HepG2 (cell line): ENCODE results near the gene ESYT2. TPM values are rescaled to one million over a fixed set of nuclear protein-coding genes. Genes with fewer than 3 reads are reported as not detected.

Experiments
- BHLHE40 ChIP-seq: IDR thresholded peaks from 2 replicates; pipeline ENCODE4 v1.6.1; 2011; ENCODE audit warnings: low read length, improper control_type of control experiment
- DNMT1 ChIP-seq: sonication (generic); formaldehyde crosslinking; IDR thresholded peaks from 2 replicates; pipeline ENCODE4 v1.5.1; 2020; ENCODE audit warnings: mild to moderate bottlenecking, missing genetic modification reagents
- FOXO1 ChIP-seq: sonication (generic); formaldehyde crosslinking; IDR thresholded peaks from 2 replicates; pipeline ENCODE4 v1.4.0; 2020; ENCODE audit warnings: missing genetic modification reagents
- GTF3A ChIP-seq: sonication (generic); formaldehyde crosslinking; conservative IDR thresholded peaks from 2 replicates; pipeline ENCODE4 v1.4.0; 2020; ENCODE audit warnings: mild to moderate bottlenecking, missing genetic modification reagents
- HDAC1 ChIP-seq: sonication (generic); formaldehyde crosslinking; IDR thresholded peaks from 2 replicates; pipeline ENCODE4 v1.5.1; 2020; ENCODE audit warnings: mild to moderate bottlenecking, missing genetic modification reagents
- HOXD1 ChIP-seq: sonication (generic); formaldehyde crosslinking; IDR thresholded peaks from 2 replicates; pipeline ENCODE4 v1.5.0; 2020; ENCODE audit warnings: missing genetic modification reagents
- IKZF1 ChIP-seq: fragments of 450-650 bp; IDR thresholded peaks from 2 replicates; pipeline ENCODE4 v1.7.1; 2016
- IRX3 ChIP-seq: sonication (generic); formaldehyde crosslinking; IDR thresholded peaks from 2 replicates; pipeline ENCODE4 v1.8.1; 2023; ENCODE audit warnings: mild to moderate bottlenecking, low read depth, missing genetic modification reagents, borderline replicate concordance
- MAX ChIP-seq: IDR thresholded peaks from 2 replicates; pipeline ENCODE4 v1.6.1; 2012; ENCODE audit warnings: inconsistent platforms
- PCBP2 ChIP-seq: fragments of 200-400 bp; formaldehyde crosslinking; optimal IDR thresholded peaks from 2 replicates; pipeline ENCODE3; 2018; ENCODE audit warnings: low read length, low read depth; ENCODE audit not compliant: poor library complexity, severe bottlenecking
- REL ChIP-seq: sonication (generic); formaldehyde crosslinking; conservative IDR thresholded peaks from 2 replicates; pipeline ENCODE4 v1.8.0; 2022; ENCODE audit warnings: mild to moderate bottlenecking, missing genetic modification reagents, moderate library complexity
- RXRB ChIP-seq: IDR thresholded peaks from 2 replicates; pipeline ENCODE4 v1.6.1; 2016; ENCODE audit warnings: borderline replicate concordance, missing genetic modification reagents, missing compliant biosample characterization
- SALL2 ChIP-seq: sonication (generic); formaldehyde crosslinking; IDR thresholded peaks from 2 replicates; pipeline ENCODE4 v1.8.1; 2023; ENCODE audit warnings: mild to moderate bottlenecking, missing genetic modification reagents, inconsistent platforms
- SYNCRIP ChIP-seq: fragments of 200-400 bp; formaldehyde crosslinking; IDR thresholded peaks from 2 replicates; pipeline ENCODE4 v1.6.1; 2018; ENCODE audit warnings: mild to moderate bottlenecking, low read depth, low read length; ENCODE audit not compliant: insufficient read depth
- ZBTB21 ChIP-seq: sonication (generic); formaldehyde crosslinking; IDR thresholded peaks from 2 replicates; pipeline ENCODE4 v1.4.0; 2020; ENCODE audit warnings: missing genetic modification reagents
- ZFP37 ChIP-seq: sonication (generic); formaldehyde crosslinking; IDR thresholded peaks from 2 replicates; pipeline ENCODE4 v1.4.0; 2020; ENCODE audit warnings: missing genetic modification reagents, borderline replicate concordance
- ZNF124 ChIP-seq: sonication (generic); formaldehyde crosslinking; IDR thresholded peaks from 2 replicates; pipeline ENCODE4 v1.4.0; 2020; ENCODE audit warnings: missing genetic modification reagents
- ZNF350 ChIP-seq: sonication (generic); formaldehyde crosslinking; IDR thresholded peaks from 2 replicates; pipeline ENCODE4 v1.4.0; 2020; ENCODE audit warnings: mild to moderate bottlenecking, low read depth, missing genetic modification reagents, borderline replicate concordance
- ZNF460 ChIP-seq: sonication (generic); formaldehyde crosslinking; IDR thresholded peaks from 2 replicates; pipeline ENCODE4 v1.5.1; 2020; ENCODE audit warnings: missing genetic modification reagents, mild to moderate bottlenecking, borderline replicate concordance
- ZNF691 ChIP-seq: sonication (generic); formaldehyde crosslinking; IDR thresholded peaks from 2 replicates; pipeline ENCODE4 v1.4.0; 2020; ENCODE audit warnings: missing genetic modification reagents, low read depth, mild to moderate bottlenecking, borderline replicate concordance
- ZSCAN12 ChIP-seq: sonication (generic); formaldehyde crosslinking; IDR thresholded peaks from 2 replicates; pipeline ENCODE4 v1.9.0; 2021; ENCODE audit warnings: mild to moderate bottlenecking, missing genetic modification reagents
- ZSCAN21 ChIP-seq: sonication (generic); formaldehyde crosslinking; IDR thresholded peaks from 2 replicates; pipeline ENCODE4 v1.8.0; 2022; ENCODE audit warnings: mild to moderate bottlenecking, missing genetic modification reagents, moderate library complexity, borderline replicate concordance
- polyA plus RNA-seq, 8 experiments: library from polyadenylated mRNA; depleted of rRNA in 3 of 8; stranded (reverse) in 7 of 8; unstranded in 1 of 8; fragments of >200 nt; fragmentation: Illumina TruSeq in 4 of 8; extraction: Trizol in 4 of 8; gene quantifications; 2 replicates each; pipeline versions ENCODE4 v1.2.1 to v1.2.3, GENCODE V29; 2011 to 2016; ENCODE audit warnings: low read depth in 4 of 8, missing spikeins in 1 of 8, mixed read lengths in 1 of 8; ENCODE audit not compliant: insufficient read depth in 1 of 8
- total RNA-seq, 5 experiments: library from RNA; depleted of rRNA; stranded (reverse); fragments of >200 nt; fragmentation: Illumina TruSeq; extraction: Trizol; gene quantifications; 2 replicates each; pipeline ENCODE4 v1.2.3, GENCODE V29; 2016; ENCODE audit warnings: low read depth in 1 of 5
- TF ChIP-seq, protein P1 (sequence below): sonication (generic); formaldehyde crosslinking; IDR thresholded peaks from 2 replicates; pipeline ENCODE4 v1.8.0; 2023; ENCODE audit warnings: mild to moderate bottlenecking, missing genetic modification reagents
- TF ChIP-seq, protein P2 (sequence below): sonication (generic); formaldehyde crosslinking; IDR thresholded peaks from 2 replicates; pipeline ENCODE4 v1.4.0; 2020; ENCODE audit warnings: missing genetic modification reagents, borderline replicate concordance

Gene ESYT2
- total and polyA plus RNA-seq, 2 of the 13 experiments (the other 11 are each of a cell fraction or from before 2014, with no cell fraction given) = 28.5 to 37.3 TPM

DNA sequence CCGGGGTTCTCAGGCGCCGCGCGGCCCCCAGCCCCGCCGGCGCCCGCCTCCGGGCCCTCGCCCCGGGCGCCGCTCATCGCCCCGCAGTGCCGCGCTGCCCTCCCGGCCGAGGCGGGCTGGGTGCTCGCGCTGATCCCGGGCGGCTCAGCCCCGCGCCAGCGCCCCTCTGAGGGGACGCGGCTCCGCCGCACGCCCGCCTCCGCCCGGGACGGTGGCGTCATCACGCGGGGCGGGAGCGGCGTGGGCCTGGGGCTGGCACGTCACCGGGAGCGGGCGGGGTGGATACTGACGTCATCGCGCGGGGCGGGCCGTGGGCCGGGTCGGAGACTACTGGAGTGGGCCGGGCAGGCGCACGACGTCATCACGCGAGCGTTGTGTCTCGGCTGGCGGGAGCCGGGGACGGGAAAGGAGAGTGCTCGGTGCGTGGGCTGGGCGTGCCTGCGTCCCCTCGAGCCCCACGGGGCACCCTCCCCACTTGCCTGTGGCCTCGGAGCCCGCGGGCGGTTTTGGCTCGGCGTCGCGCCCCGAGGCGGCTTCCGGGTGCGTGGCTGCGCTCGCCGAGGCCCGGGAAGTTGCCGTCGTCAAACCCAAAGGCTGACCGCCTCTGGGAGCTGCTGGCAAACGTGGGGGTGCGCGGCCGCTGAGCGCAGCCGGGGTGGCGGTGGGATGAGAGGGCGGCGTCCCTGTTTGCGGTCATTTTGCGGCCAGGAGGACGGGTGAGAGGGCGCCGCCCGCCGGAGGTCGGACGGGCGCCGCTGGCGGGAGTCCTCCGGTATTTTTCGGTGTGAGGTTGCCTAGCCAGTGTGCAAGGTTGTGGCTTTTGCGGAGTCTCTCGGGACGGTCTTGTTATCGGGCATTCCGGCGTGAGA lies at the start of gene ESYT2 (continued):
- TF ChIP-seq ZSCAN21 (CRISPR knock-in tag) (peak; percentile 36; the same call in 1 of the 2 replicates), ZNF350 (CRISPR knock-in tag) (peak; percentile 40), BHLHE40 (peak; percentile 9; the same call in 1 of the 2 replicates), ZNF691 (peak; percentile 93; the same call in 1 of the 2 replicates), ZNF460 (no peak; the same call in 1 of the 2 replicates), ZNF124 (CRISPR knock-in tag) (peak; percentile 76; the same call in 1 of the 2 replicates), FOXO1 (CRISPR knock-in tag) (peak; percentile 28), SALL2 (CRISPR knock-in tag) (peak; percentile 95), ZSCAN12 (CRISPR knock-in tag) (peak; percentile 27; the same call in 1 of the 2 replicates), DNMT1 (0 out of 2 replicates have a peak, but pooled peaks have one; percentile 61), ZBTB21 (peak; percentile 98), HDAC1 (CRISPR knock-in tag) (peak; percentile 89), IRX3 (CRISPR knock-in tag) (no peak), ZFP37 (CRISPR knock-in tag) (peak; percentile 45; the same call in 1 of the 2 replicates), GTF3A (CRISPR knock-in tag) (peak; percentile 89; the same call in 1 of the 2 replicates), RXRB (CRISPR knock-in tag) (peak; percentile 60; the same call in 1 of the 2 replicates), IKZF1 (no peak), MAX (peak; percentile 79), REL (CRISPR knock-in tag) (peak; percentile 37; the same call in 1 of the 2 replicates), PCBP2 (no peak), SYNCRIP (no peak), HOXD1 (peak; percentile 81; the same call in 1 of the 2 replicates)
- TF ChIP-seq, protein P1, sequence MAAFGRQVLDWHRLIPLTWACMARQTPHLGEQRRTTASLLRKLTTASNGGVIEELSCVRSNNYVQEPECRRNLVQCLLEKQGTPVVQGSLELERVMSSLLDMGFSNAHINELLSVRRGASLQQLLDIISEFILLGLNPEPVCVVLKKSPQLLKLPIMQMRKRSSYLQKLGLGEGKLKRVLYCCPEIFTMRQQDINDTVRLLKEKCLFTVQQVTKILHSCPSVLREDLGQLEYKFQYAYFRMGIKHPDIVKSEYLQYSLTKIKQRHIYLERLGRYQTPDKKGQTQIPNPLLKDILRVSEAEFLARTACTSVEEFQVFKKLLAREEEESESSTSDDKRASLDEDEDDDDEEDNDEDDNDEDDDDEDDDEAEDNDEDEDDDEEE (CRISPR knock-in tag) = peak; percentile 83
- TF ChIP-seq, protein P2, sequence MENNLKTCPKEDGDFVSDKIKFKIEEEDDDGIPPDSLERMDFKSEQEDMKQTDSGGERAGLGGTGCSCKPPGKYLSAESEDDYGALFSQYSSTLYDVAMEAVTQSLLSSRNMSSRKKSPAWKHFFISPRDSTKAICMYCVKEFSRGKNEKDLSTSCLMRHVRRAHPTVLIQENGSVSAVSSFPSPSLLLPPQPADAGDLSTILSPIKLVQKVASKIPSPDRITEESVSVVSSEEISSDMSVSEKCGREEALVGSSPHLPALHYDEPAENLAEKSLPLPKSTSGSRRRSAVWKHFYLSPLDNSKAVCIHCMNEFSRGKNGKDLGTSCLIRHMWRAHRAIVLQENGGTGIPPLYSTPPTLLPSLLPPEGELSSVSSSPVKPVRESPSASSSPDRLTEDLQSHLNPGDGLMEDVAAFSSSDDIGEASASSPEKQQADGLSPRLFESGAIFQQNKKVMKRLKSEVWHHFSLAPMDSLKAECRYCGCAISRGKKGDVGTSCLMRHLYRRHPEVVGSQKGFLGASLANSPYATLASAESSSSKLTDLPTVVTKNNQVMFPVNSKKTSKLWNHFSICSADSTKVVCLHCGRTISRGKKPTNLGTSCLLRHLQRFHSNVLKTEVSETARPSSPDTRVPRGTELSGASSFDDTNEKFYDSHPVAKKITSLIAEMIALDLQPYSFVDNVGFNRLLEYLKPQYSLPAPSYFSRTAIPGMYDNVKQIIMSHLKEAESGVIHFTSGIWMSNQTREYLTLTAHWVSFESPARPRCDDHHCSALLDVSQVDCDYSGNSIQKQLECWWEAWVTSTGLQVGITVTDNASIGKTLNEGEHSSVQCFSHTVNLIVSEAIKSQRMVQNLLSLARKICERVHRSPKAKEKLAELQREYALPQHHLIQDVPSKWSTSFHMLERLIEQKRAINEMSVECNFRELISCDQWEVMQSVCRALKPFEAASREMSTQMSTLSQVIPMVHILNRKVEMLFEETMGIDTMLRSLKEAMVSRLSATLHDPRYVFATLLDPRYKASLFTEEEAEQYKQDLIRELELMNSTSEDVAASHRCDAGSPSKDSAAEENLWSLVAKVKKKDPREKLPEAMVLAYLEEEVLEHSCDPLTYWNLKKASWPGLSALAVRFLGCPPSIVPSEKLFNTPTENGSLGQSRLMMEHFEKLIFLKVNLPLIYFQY = peak; percentile 98
